B cell (primary cell): ENCODE results near the gene PRSS8. TPM values are rescaled to one million over a fixed set of nuclear protein-coding genes. Genes with fewer than 3 reads are reported as not detected.

Experiments used
- ATAC-seq: fragments of 200-7000 bp; cut with Tn5 transposase; one replicate; pipeline ENCODE4 v1.10.0; 2021; ENCODE audit warnings: low read depth, mild to moderate bottlenecking, moderate number of reproducible peaks, moderate library complexity
- CTCF ChIA-PET: fragments of 350-600 bp; sonication (Branson Sonifier 250); formaldehyde crosslinking; loops from one replicate; lab custom pipeline; 2021; ENCODE audit warnings: antibody characterized with exemption, inconsistent platforms; lab: Charles Lee
- POLR2A ChIA-PET: fragments of 350-600 bp; sonication (Branson Sonifier 250); formaldehyde crosslinking; loops from one replicate; lab custom pipeline; 2021; ENCODE audit warnings: antibody characterized with exemption; lab: Charles Lee
- DNase-seq: peaks from one replicate; pipeline ENCODE4 v3.0.0; 2013
- H2AFZ ChIP-seq: 2 replicates; pipeline ENCODE4 v1.6.1; 2012; ENCODE audit warnings: mild to moderate bottlenecking, low read depth, low read length; ENCODE audit not compliant: insufficient read depth, poor library complexity, severe bottlenecking
- H3K27ac ChIP-seq, 2 donors: 1 replicate in 1 of 2; 2 replicates in 1 of 2; pipeline ENCODE4 v1.5.1; 2012 to 2013; ENCODE audit warnings: low read length in 2 of 2, mild to moderate bottlenecking in 2 of 2, moderate library complexity in 1 of 2
- H3K27me3 ChIP-seq, 4 experiments: fragments of 200-600 bp in 1 of 4; sonication (generic) in 1 of 4; replicated peaks in 1 of 4; 1 replicate in 2 of 4; 2 replicates in 2 of 4; pipeline versions ENCODE4 v1.6.1 to v1.7.0; 2013 to 2016; ENCODE audit warnings: low read length in 3 of 4, mild to moderate bottlenecking in 2 of 4, mixed read lengths in 1 of 4, moderate library complexity in 1 of 4; ENCODE audit not compliant: insufficient read depth in 4 of 4, control insufficient read depth in 3 of 4; ENCODE audit errors: control extremely low read depth in 1 of 4
- H3K36me3 ChIP-seq, 2 experiments: replicated peaks in 1 of 2; 1 replicate in 1 of 2; 2 replicates in 1 of 2; pipeline versions ENCODE4 v1.6.1 to v1.7.1; 2013; ENCODE audit warnings: low read length in 1 of 2; ENCODE audit not compliant: insufficient read depth in 2 of 2, control insufficient read depth in 1 of 2; ENCODE audit errors: control extremely low read depth in 1 of 2, extremely low read depth in 1 of 2
- H3K4me1 ChIP-seq, 2 donors: fragments of 200-600 bp in 1 of 2; sonication (generic) in 1 of 2; 1 replicate in 1 of 2; 2 replicates in 1 of 2; pipeline versions ENCODE4 v1.5.1 to v1.6.1; 2013 to 2017; ENCODE audit warnings: low read length in 2 of 2; ENCODE audit not compliant: control insufficient read depth in 2 of 2, insufficient read depth in 2 of 2
- H3K4me2 ChIP-seq: replicated peaks from 2 replicates; pipeline ENCODE3; 2012; ENCODE audit warnings: mild to moderate bottlenecking, low read depth, low read length; ENCODE audit not compliant: poor library complexity, severe bottlenecking
- H3K4me3 ChIP-seq, 5 experiments: fragments of 200-600 bp in 1 of 5; sonication (generic) in 1 of 5; 1 replicate in 3 of 5; 2 replicates in 2 of 5; pipeline versions ENCODE4 v1.5.1 to v1.7.0; 2011 to 2016; ENCODE audit warnings: low read length in 4 of 5, mild to moderate bottlenecking in 4 of 5, low read depth in 2 of 5, control low read depth in 1 of 5, moderate library complexity in 1 of 5; ENCODE audit not compliant: insufficient read depth in 1 of 5; ENCODE audit errors: control extremely low read depth in 1 of 5, extremely low read depth in 1 of 5
- H3K79me2 ChIP-seq: fragments of 200-600 bp; sonication (generic); one replicate; pipeline ENCODE4 v1.6.0; 2016; ENCODE audit warnings: low read length; ENCODE audit not compliant: control insufficient read depth, insufficient read depth
- H3K9ac ChIP-seq: fragments of 200-600 bp; sonication (generic); 2 replicates; pipeline ENCODE4 v1.6.1; 2017; ENCODE audit warnings: mild to moderate bottlenecking, low read length, moderate library complexity
- H3K9me3 ChIP-seq, 3 donors: one replicate each; pipeline versions ENCODE4 v1.6.1 to v1.7.1; 2013; ENCODE audit warnings: low read length in 2 of 3; ENCODE audit not compliant: control insufficient read depth in 2 of 3, insufficient read depth in 1 of 3; ENCODE audit errors: control extremely low read depth in 1 of 3
- H4K20me1 ChIP-seq: 2 replicates; pipeline ENCODE4 v1.6.0; 2012; ENCODE audit warnings: mild to moderate bottlenecking, low read length; ENCODE audit not compliant: insufficient read depth, control insufficient read depth, poor library complexity, severe bottlenecking
- H3K27ac Mint-ChIP-seq: one replicate; pipeline ENCODE4 v1.8.0; 2021; ENCODE audit warnings: mixed read lengths
- H3K27me3 Mint-ChIP-seq: one replicate; pipeline ENCODE4 v1.8.0; 2021; ENCODE audit warnings: mixed read lengths
- H3K4me1 Mint-ChIP-seq: one replicate; pipeline ENCODE4 v1.8.0; 2021; ENCODE audit warnings: mixed read lengths
- H3K4me3 Mint-ChIP-seq: one replicate; pipeline ENCODE4 v1.8.0; 2021; ENCODE audit warnings: mixed read lengths
- H3K9me3 Mint-ChIP-seq: one replicate; pipeline ENCODE4 v1.8.0; 2022; ENCODE audit warnings: mixed read lengths; ENCODE audit not compliant: insufficient read depth
- CTCF ChIP-seq: fragments of 200-600 bp; IDR thresholded peaks from one replicate; pipeline ENCODE4 v1.8.0; 2022; ENCODE audit warnings: antibody characterized with exemption, mild to moderate bottlenecking
- EZH2 ChIP-seq: IDR thresholded peaks from 2 replicates; pipeline ENCODE4 v1.6.1; 2012; ENCODE audit warnings: borderline replicate concordance, low read depth, mild to moderate bottlenecking, moderate library complexity, low read length; ENCODE audit not compliant: insufficient read depth, poor library complexity, severe bottlenecking
- WGBS: methylation state at CpG from one replicate; pipeline ENCODE4 v1.1.5; 2013; ENCODE audit warnings: missing lambda C conversion rate; ENCODE audit not compliant: insufficient coverage; 5-methylcytosine and 5-hydroxymethylcytosine counted together
- intact Hi-C: fragments of 100-400 bp; cut with micrococcal nuclease; formaldehyde crosslinking; loops from one replicate; pipeline ENCODE4 v1.10.0; 2022
- polyA plus RNA-seq: library from polyadenylated mRNA; depleted of rRNA; stranded (reverse); fragments of >200 nt; gene quantifications from 2 replicates; pipeline ENCODE4 v1.2.3, GENCODE V29; 2012
- total RNA-seq, 2 donors: library from RNA; stranded (reverse); fragments of 120-200 nt in 1 of 2; gene quantifications; 1 replicate in 1 of 2; 2 replicates in 1 of 2; pipeline versions ENCODE4 v1.2.3 to v1.2.4, GENCODE V29; 2013 to 2022

The PRSS8 gene
- total and polyA plus RNA-seq, 2 donors (not counting 1 experiment from before 2014, with no cell fraction given): not detected

- CTCF ChIA-PET: interaction anchor here (0.8 kb wide), 1 partner anchor 27 kb away, joined by 3 read pairs; no protein-coding TSS in a partner anchor
- H3K4me3 Mint-ChIP-seq: no peak overlapping the region
- H3K27me3 ChIP-seq: no peaks in the 10 kb centered on the region
- POLR2A ChIA-PET: interaction anchor here (0.6 kb wide), 1 partner anchor 132 kb away, joined by 3 read pairs; no protein-coding TSS in a partner anchor
- H3K27me3 Mint-ChIP-seq: no peaks in the 10 kb centered on the region
- ATAC-seq (no peak), DNase-seq (no peak)
- H2AFZ ChIP-seq: no peak overlapping the region
- peaks cover 19% of the 10 kb centered on the region for H3K4me1 Mint-ChIP-seq
- WGBS: 93% methylated on average over 3 of the region's 8 CpGs
- no peaks in the 10 kb centered on the region for H3K9me3 ChIP-seq
- H3K27ac ChIP-seq: no peak overlapping the region
- H3K4me2 ChIP-seq: no peak overlapping the region
- H4K20me1 ChIP-seq: peaks cover 20% of the 10 kb centered on the region
- H3K9me3 Mint-ChIP-seq: no peaks in the 10 kb centered on the region
- peaks cover 1 to 34% of the 10 kb centered on the region in 2 experiments for H3K36me3 ChIP-seq
- H3K4me3 ChIP-seq: no peak overlapping the region
- H3K4me1 ChIP-seq: peaks cover 10 to 20% of the 10 kb centered on the region in 2 donors
- TF ChIP-seq CTCF (no peak), EZH2 (no peak)
- H3K9ac ChIP-seq: no peak overlapping the region
- H3K79me2 ChIP-seq: peaks cover 24% of the 10 kb centered on the region
- no peak overlapping the region for H3K27ac Mint-ChIP-seq
- intact Hi-C loops: no loop called here
Observed at GRCh38 chr16:31114468-31114867, 21.1 kb downstream of the PRSS8 start.
